Measurements from ENCODE around the gene SAMD9L.

SAMD9L gene

GRCh38 chr7:93148144-93148543 is at the start of gene SAMD9L:
Gene SAMD9L (minus strand): TSS chr7:93148385. CDS start chr7:93135971, 12,414 bp downstream.
- no peak for DNase-seq

- DNase-seq, result no peak
Measured at GRCh38 chr7:93196336-93196735, 48.2 kb upstream of the SAMD9L start.

GRCh38 chr7:93194386-93194785 is 46.2 kb upstream of the SAMD9L start:
- no peak for DNase-seq

GRCh38 chr7:93188870-93189634 is 40.9 kb upstream of the SAMD9L start:
- DNase-seq, result no peak

- DNase-seq, result no peak
Measured at GRCh38 chr7:93185303-93186027, 37.3 kb upstream of the SAMD9L start.

- no peak for DNase-seq
Measured at GRCh38 chr7:93179173-93179572, 31.0 kb upstream of the SAMD9L start.

- DNase-seq, result peak; percentile 35
Measured at GRCh38 chr7:93178213-93178612, 30.0 kb upstream of the SAMD9L start.

- DNase-seq, result no peak
Measured at GRCh38 chr7:93176992-93177580, 28.9 kb upstream of the SAMD9L start.

- no peak for DNase-seq
Measured at GRCh38 chr7:93175219-93175618, 27.0 kb upstream of the SAMD9L start.

GRCh38 chr7:93172683-93173082 is 24.5 kb upstream of the SAMD9L start:
- no peak for DNase-seq

GRCh38 chr7:93171606-93172226 is 23.5 kb upstream of the SAMD9L start:
- DNase-seq, result no peak

- DNase-seq, result no peak
Measured at GRCh38 chr7:93165447-93165846, 17.3 kb upstream of the SAMD9L start.

- no peak for DNase-seq
Measured at GRCh38 chr7:93164766-93165165, 16.6 kb upstream of the SAMD9L start.

GRCh38 chr7:93161181-93161762 is 13.1 kb upstream of the SAMD9L start:
- no peak for DNase-seq

GRCh38 chr7:93160410-93160809 is 12.2 kb upstream of the SAMD9L start:
- no peak for DNase-seq

GRCh38 chr7:93159490-93159889 is 11.3 kb upstream of the SAMD9L start:
- no peak for DNase-seq

- DNase-seq, result no peak
Measured at GRCh38 chr7:93156884-93157283, 8.7 kb upstream of the SAMD9L start.

- DNase-seq, result no peak
Measured at GRCh38 chr7:93150200-93150835, 2.1 kb upstream of the SAMD9L start.

GRCh38 chr7:93148727-93149126 is 542 bp upstream of the SAMD9L start:
- no peak for DNase-seq

- DNase-seq, result peak; percentile 35
Measured at GRCh38 chr7:93147363-93147762, 822 bp downstream of the SAMD9L start.

GRCh38 chr7:93146472-93147141 is 1.6 kb downstream of the SAMD9L start:
- no peak for DNase-seq

- DNase-seq, result no peak
Measured at GRCh38 chr7:93146036-93146435, 2.1 kb downstream of the SAMD9L start.

Measured in DMS 273 treated with DMSO at 0.1 percent for 48 hours (cell line).